Stimulated activated naive B cell treated with anti-CD40 and anti-IgM and Interleukin-4, amounts not matched to agents 10 μg/mL and 1 μg/mL and 100 μg/mL, for 72 hours (primary cell): ENCODE results near the gene ZCCHC2.
A peak's percentile ranks its signal among the peaks of the same experiment; 100 is the strongest.

Source experiments
- ATAC-seq, 2 donors: fragments of 150-1000 bp; cut with Tn5 transposase; replicated peaks; 2 replicates each; pipeline ENCODE4 v1.10.0; 2021; ENCODE audit warnings: moderate library complexity in 1 of 2
- DNase-seq: peaks from one replicate; pipeline ENCODE4 v3.0.0; 2021
- H3K27ac Mint-ChIP-seq: one replicate; pipeline ENCODE4 v1.8.0; 2022; ENCODE audit warnings: mild to moderate bottlenecking, mixed read lengths
- H3K27me3 Mint-ChIP-seq, 2 donors: one replicate each; pipeline ENCODE4 v1.8.0; 2022; ENCODE audit warnings: mixed read lengths in 2 of 2
- H3K36me3 Mint-ChIP-seq, 2 donors: one replicate each; pipeline ENCODE4 v1.8.0; 2022; ENCODE audit warnings: mixed read lengths in 2 of 2, mild to moderate bottlenecking in 1 of 2
- H3K4me1 Mint-ChIP-seq, 2 donors: one replicate each; pipeline ENCODE4 v1.8.0; 2022; ENCODE audit warnings: mixed read lengths in 2 of 2, mild to moderate bottlenecking in 1 of 2
- H3K4me3 Mint-ChIP-seq, 2 donors: one replicate each; pipeline ENCODE4 v1.8.0; 2022; ENCODE audit warnings: mild to moderate bottlenecking in 2 of 2, mixed read lengths in 2 of 2, moderate library complexity in 1 of 2
- H3K9me3 Mint-ChIP-seq, 2 donors: one replicate each; pipeline ENCODE4 v1.8.0; 2022; ENCODE audit warnings: mixed read lengths in 2 of 2, mild to moderate bottlenecking in 1 of 2

Gene ZCCHC2

DNA sequence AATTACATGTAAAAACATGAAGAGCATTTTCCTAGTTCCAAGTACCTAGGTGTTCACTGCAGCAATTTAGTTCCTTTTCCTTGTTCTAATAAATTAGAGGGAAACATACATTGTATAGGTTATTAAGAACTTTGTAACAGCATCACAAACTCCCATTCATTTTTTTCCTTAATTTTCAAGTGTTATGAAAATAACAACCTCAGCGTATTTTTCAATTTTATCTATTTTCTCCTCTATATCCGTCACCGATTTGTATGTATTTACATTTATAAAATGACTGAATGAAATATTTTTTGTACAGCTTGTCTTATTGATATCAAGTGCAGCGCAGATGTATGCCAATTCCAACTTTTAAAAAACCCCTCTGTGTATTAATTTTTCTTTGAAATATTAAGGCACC, 44.0 kb downstream of the ZCCHC2 start:
- Mint-ChIP-seq H3K36me3 (peaks cover 51 to 68% of the 10 kb centered on the region in 2 donors), H3K4me1 (no peaks in the 10 kb centered on the region), H3K4me3 (no peak overlapping the region), H3K27ac (no peak overlapping the region), H3K9me3 (no peaks in the 10 kb centered on the region), H3K27me3 (no peaks in the 10 kb centered on the region)
- ATAC-seq (no peak), DNase-seq (no peak)

DNA sequence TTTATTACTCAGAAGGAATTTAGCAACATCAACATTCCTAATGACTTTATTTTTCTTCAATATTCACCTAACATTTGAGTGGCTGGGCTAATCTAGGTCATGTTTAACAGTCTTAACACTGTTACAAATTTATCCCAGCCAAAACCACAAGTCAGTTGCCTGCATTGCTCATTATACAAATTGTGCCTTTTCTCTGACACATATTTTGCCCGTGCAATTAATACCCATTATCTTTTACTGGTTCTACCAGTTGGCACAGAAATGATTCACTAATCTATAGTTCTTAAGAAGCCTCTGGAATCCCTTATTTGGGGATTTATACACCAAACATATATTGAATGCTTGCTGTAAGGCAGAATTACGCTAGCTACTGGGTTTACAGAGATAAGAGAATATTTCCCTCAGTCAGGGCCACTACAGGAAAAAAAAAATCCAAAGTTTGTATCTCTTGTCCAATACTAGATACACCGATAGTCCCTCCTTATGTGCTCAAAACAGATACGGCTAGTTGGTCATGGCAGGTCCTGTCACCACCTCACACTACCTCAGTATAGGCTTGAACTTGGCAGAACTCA, 46.3 kb downstream of the ZCCHC2 start:
- Mint-ChIP-seq H3K4me1 (no peaks in the 10 kb centered on the region), H3K36me3 (peaks cover 50 to 69% of the 10 kb centered on the region in 2 donors)
- DNase-seq = no peak

DNA sequence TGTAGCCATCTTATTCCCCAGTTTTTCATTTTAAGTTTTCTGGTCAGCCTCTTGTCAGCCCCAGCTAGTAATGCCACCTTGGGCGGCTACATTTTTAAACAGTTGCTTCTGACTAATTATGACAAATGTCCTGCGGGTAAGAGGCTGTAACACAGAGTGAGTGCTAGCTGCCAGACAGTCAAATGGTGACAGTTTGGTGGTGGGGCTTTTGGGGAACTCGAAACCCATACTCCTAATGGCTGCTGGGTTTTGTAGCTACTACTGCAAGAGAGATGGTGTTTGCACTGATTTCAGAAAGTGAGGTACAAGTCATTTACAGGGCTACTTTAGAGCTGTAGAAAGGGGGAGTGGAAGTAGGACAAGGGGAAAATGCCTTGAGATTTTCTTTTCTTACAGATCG, 48.2 kb downstream of the ZCCHC2 start:
- Mint-ChIP-seq H3K27me3 (no peaks in the 10 kb centered on the region), H3K36me3 (peaks cover 61 to 79% of the 10 kb centered on the region in 2 donors), H3K4me1 (no peaks in the 10 kb centered on the region), H3K9me3 (no peaks in the 10 kb centered on the region), H3K4me3 (no peak overlapping the region), H3K27ac (no peak overlapping the region)
- no peak for ATAC-seq
- DNase-seq = no peak

More for the DNA sequence above, 46.3 kb downstream of the ZCCHC2 start:
- no peak for ATAC-seq
- Mint-ChIP-seq H3K27me3 (no peaks in the 10 kb centered on the region), H3K9me3 (no peaks in the 10 kb centered on the region), H3K27ac (no peak overlapping the region), H3K4me3 (no peak overlapping the region)

DNA sequence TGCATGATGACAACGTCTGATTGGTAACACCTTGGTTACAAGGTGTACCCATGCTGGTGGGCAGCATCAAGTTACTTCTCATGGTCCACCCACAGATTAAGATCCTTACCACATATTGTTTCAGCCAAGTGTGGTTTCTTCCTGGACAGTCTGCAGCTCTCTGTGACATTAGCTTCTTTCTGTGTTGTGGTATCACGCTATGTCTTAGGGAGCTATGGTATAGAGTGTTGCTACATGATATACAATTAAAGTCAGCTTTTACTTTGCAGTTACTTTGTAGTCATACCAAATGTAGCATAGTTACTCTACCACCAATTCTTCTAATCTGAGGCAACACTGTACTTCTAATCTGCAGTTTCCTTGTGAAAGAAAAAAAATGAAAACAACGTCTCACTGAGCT, 48.8 kb downstream of the ZCCHC2 start:
- DNase-seq = no peak
- Mint-ChIP-seq H3K36me3 (peaks cover 56 to 78% of the 10 kb centered on the region in 2 donors), H3K4me3 (no peak overlapping the region), H3K27me3 (no peaks in the 10 kb centered on the region), H3K9me3 (no peaks in the 10 kb centered on the region), H3K27ac (no peak overlapping the region), H3K4me1 (peaks cover under 1 to 2% of the 10 kb centered on the region in 2 donors)
- ATAC-seq = no peak

DNA sequence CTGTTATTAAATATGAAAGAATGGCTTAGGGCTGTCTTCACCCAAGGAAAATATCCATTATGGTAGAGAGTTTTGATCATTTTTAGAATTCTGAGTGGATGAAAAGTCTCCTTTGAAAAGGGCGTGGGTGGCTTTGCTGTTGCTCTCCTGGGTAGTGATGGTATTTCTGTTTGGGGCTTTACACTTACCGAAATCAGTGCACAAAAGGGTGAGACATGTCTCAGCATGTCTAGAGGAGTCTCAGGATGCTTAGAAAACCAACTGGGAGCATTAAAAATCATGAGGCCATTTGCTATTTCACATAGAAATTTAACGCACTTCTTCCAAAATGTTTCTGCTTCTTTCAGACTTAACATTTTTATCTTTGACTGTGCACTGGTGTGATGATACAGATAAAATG, 49.6 kb downstream of the ZCCHC2 start:
- Mint-ChIP-seq H3K27me3 (no peaks in the 10 kb centered on the region), H3K4me3 (no peak overlapping the region), H3K4me1 (peaks cover 7 to 10% of the 10 kb centered on the region in 2 donors), H3K27ac (no peak overlapping the region), H3K36me3 (peaks cover 57 to 83% of the 10 kb centered on the region in 2 donors), H3K9me3 (no peaks in the 10 kb centered on the region)
- ATAC-seq = no peak
- no peak for DNase-seq

DNA sequence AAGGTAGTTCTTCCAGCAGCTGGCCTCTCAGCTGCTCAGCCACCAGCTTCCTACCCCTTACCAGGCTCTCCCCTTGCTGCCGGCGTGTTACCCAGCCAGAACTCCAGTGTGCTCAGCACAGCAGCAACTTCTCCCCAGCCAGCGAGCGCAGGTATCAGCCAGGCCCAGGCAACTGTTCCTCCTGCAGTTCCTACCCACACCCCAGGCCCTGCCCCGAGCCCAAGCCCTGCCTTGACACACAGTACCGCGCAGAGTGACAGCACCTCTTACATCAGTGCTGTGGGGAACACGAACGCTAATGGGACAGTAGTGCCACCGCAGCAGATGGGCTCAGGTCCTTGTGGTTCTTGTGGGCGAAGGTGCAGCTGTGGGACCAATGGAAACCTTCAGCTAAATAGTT, 52.0 kb downstream of the ZCCHC2 start:
- Mint-ChIP-seq H3K27ac (peak overlapping the region; percentile 26), H3K9me3 (no peaks in the 10 kb centered on the region)

DNA sequence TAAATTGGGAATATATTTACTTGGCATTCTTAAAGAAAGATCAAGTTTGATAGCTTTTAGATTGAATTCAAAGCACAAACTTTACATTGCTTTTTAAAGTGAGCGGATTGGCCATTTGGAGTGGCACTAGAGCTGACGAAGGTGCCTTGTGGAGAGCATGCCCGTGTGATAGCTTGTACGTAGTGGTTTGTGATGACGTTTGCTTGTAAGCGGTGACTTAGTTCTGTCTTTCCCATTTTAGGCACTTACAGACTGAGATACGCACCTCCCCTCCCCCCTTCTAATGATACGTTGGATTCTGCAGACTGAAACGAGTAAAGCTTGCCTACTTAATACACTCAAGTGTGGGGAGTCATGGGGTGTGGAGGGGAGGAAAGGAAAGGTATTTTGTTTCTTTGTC, 53.4 kb downstream of the ZCCHC2 start:
- H3K9me3 Mint-ChIP-seq = no peaks in the 10 kb centered on the region
- no peak overlapping the region for H3K4me3 Mint-ChIP-seq
- H3K27ac Mint-ChIP-seq = no peak overlapping the region
- ATAC-seq (no peak), DNase-seq (no peak)
- no peaks in the 10 kb centered on the region for H3K27me3 Mint-ChIP-seq
- peaks cover 10 to 15% of the 10 kb centered on the region in 2 donors for H3K4me1 Mint-ChIP-seq
- H3K36me3 Mint-ChIP-seq = peaks cover 42 to 67% of the 10 kb centered on the region in 2 donors

More for the DNA sequence above, 52.0 kb downstream of the ZCCHC2 start:
- Mint-ChIP-seq H3K36me3 (peaks cover 51 to 77% of the 10 kb centered on the region in 2 donors), H3K27me3 (no peaks in the 10 kb centered on the region), H3K4me1 (peaks cover 10 to 15% of the 10 kb centered on the region in 2 donors), H3K4me3 (no peak overlapping the region)
- DNase-seq (no peak), ATAC-seq (no peak)

DNA sequence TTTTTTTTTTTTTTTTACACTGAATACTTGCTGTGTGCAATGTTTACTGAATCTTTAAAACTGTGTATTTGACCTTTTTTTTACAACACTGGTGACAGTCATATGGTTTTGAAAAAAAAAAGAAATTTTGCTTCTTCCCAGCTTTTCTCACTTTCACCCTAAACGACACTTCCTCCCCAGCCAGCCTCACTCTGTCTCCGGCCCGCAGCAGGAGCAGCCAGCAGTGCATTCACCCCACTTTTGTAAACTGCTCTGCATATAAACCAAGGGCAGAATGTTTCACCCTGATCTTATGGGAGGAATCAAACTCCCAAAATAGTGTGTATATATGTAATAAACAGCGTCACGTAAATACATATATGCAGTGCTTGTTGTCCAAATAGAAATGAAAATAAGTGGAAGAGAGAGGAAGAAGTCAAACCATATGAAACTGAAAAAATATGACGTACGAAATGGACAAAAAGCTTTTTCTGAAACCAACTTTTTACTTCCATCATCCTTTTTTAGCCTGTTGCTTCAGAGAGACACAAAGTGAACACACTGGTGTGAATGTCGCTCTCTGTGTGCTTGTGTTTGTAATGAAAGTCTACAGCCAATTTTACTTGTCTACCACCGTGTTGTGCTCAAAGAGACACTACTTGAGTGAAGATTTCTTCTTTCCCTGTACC, 54.2 kb downstream of the ZCCHC2 start:
- Mint-ChIP-seq H3K9me3 (no peaks in the 10 kb centered on the region), H3K27me3 (no peaks in the 10 kb centered on the region), H3K4me3 (no peak overlapping the region), H3K27ac (peak overlapping the region; percentile 51), H3K4me1 (peaks cover 10 to 15% of the 10 kb centered on the region in 2 donors), H3K36me3 (peaks cover 41 to 64% of the 10 kb centered on the region in 2 donors)
- DNase-seq (no peak), ATAC-seq (no peak)

DNA sequence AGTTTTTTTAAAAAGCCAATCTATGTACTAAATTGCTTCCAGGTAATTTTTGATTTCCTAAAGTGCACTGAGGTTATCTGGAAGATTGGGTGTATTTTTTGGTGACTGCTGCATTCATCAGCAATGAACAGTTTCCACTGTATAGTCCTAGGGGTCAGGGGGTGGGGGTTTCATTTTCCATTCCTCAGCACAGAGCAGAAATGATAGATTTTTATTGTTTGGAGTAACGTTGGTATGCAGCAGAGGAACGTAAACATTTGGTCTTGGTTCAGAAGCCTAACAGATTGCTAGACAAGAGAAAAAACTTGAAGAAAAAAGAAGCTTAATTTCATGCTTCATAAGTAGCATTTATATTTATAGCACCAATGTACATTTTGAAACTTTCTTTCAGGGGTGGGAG, 54.9 kb downstream of the ZCCHC2 start:
- H3K4me3 Mint-ChIP-seq = no peak overlapping the region
- H3K9me3 Mint-ChIP-seq = no peaks in the 10 kb centered on the region
- DNase-seq (no peak), ATAC-seq (no peak)
- no peaks in the 10 kb centered on the region for H3K27me3 Mint-ChIP-seq
- H3K36me3 Mint-ChIP-seq = peaks cover 42 to 60% of the 10 kb centered on the region in 2 donors
- no peak overlapping the region for H3K27ac Mint-ChIP-seq
- H3K4me1 Mint-ChIP-seq = peaks cover 10 to 17% of the 10 kb centered on the region in 2 donors

DNA sequence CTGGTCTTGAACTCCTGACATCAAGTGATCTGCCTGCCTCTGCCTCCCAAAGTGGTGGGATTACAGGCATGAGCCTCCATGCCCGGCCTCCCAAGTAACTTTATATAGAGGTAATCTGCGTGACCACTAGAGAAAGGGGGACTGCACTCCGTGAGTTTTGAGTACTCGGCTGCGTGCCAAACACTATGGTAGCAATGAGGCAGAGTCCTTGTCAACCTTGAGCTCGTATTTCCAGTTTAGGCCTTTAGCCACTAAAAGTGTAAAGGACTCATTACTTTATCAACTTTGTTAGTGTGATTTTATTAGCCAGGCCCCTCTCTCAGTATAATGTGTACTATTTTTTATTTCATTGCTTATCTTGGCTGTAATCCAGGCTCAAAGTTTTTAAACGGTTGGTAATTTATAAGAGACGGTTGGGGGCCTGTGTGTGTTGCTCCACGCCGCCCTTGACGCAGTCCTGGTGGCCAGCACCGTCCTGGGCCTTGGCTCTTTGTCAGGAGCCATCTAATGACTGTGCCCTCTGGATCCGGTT, 56.2 kb downstream of the ZCCHC2 start:
- no peak overlapping the region for H3K4me3 Mint-ChIP-seq
- H3K27me3 Mint-ChIP-seq = no peaks in the 10 kb centered on the region
- H3K36me3 Mint-ChIP-seq = peaks cover 33 to 55% of the 10 kb centered on the region in 2 donors
- H3K27ac Mint-ChIP-seq = no peak overlapping the region
- DNase-seq = no peak
- H3K4me1 Mint-ChIP-seq = peaks cover 15 to 30% of the 10 kb centered on the region in 2 donors
- ATAC-seq = no peak
- H3K9me3 Mint-ChIP-seq = no peaks in the 10 kb centered on the region

DNA sequence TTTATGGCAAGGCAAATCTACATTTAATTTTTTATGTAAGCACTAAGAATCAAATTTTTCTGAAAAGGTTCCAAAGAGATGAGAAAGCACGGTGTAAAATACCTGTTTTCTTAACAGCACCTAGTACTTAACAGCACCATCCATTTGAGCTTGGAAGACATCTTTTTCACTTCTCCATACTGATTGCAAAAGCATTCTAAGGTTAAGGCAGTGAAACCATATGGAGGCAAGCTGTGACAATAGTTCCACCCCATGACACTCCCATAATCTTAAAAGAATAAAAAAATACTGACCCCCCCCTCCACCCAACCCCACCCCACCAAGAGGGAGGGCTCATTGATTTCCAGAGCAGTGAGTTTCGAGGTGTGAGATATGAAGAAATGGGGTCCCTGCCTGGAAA, 60.6 kb downstream of the ZCCHC2 start:
- no peaks in the 10 kb centered on the region for H3K9me3 Mint-ChIP-seq
- H3K27me3 Mint-ChIP-seq = no peaks in the 10 kb centered on the region
- DNase-seq = no peak
- H3K27ac Mint-ChIP-seq = no peak overlapping the region
- no peak overlapping the region for H3K4me3 Mint-ChIP-seq
- peak in 1 of 2 donors; percentile 25 for ATAC-seq
- H3K36me3 Mint-ChIP-seq = peaks cover 30 to 36% of the 10 kb centered on the region in 2 donors
- peaks cover 25 to 46% of the 10 kb centered on the region in 2 donors for H3K4me1 Mint-ChIP-seq

DNA sequence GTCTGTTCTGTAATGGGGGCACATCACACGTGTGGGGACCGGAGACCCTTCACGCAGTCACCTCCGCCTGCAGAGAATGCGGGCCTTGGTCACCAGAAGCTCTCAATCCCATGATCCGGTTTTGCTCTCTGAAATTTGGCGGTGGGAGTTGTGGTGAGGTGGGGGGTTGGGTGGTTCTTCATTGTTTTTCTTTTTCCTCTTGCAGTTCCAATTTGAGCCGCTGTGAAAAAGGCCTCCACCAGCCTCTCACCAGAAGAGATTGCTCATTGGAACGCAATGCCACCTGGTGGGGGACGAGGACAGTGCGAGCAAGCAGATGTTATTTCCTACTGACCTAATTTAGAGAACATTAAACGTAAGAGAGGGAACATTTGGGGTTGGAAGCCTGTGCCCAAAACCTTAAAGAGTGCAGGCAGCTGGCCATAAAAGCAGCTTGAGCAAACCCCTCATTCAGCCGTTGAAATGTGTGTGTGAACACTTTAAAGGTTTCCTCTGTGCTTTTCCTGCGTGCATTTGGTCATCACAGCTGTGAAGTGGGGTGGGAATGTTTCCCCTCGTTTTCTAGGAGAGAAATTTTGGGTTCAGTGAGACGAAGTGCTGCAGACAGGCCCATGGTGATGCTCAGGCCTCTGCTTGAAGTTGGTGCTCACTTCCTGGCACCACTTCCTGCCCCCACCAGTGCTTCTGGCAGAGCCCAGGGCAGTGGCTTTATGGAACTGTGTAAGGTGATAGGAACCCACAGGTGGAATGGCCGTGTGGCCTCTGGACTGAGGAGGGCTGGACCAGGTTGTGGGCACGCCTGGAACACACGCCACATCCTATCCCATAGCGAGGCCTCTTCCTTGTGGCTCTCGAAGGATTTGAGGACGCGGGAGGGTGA, 61.7 kb downstream of the ZCCHC2 start:
- peak; percentile 75 for DNase-seq
- Mint-ChIP-seq H3K4me3 (peak overlapping the region; percentile 47 to 70), H3K27me3 (no peaks in the 10 kb centered on the region), H3K27ac (peak overlapping the region; percentile 14), H3K9me3 (no peaks in the 10 kb centered on the region), H3K4me1 (peaks cover 25 to 46% of the 10 kb centered on the region in 2 donors), H3K36me3 (peaks cover 30 to 32% of the 10 kb centered on the region in 2 donors)
- peak; percentile 91 to 92 for ATAC-seq

DNA sequence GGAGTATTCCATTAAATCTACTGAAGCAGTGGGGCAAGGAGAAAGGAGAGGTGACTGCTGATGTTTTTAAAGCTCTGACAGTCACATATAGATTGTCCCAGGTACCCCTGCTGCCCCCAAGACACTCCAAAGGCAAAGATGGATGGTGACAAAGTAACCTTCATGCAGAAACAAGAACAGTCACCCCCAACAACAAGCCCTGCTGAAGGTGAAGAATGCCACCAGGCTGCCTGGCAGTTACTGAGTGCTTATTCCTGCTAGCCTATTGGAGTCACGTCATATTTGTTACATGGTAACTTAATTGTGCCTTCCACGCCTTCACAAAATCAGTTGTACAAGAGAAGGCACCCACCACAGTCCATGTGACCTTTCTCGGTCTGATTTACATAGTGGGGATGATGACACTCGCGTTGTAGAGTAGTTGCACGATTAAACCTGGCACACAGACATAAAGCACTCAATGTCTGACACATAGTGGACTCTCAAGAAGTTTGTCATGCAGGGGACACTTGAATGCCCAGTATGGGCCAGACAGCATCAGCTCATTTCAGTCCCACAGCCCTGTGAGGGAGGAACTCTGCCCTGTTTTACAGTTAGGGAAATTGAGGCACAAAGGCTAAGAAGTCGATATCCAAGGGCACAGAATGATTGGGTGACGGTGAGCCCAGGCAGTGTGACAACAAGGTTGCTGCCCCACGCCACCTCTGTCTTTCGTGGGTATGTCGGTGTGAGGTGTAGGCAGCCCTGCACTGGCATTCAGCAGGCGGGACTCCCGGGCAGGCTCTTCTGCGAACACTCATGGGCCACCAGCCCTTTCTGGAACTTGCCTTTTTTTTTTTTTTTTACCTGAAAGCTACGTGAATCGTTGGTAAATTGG, 62.7 kb downstream of the ZCCHC2 start:
- DNase-seq = no peak
- H3K36me3 Mint-ChIP-seq = peaks cover 24 to 25% of the 10 kb centered on the region in 2 donors
- peaks cover 25 to 46% of the 10 kb centered on the region in 2 donors for H3K4me1 Mint-ChIP-seq
- peak overlapping the region in 1 of 2 donors; percentile 66 for H3K4me3 Mint-ChIP-seq
- no peaks in the 10 kb centered on the region for H3K27me3 Mint-ChIP-seq
- peak overlapping the region; percentile 73 for H3K27ac Mint-ChIP-seq
- ATAC-seq = peak; percentile 10 to 24
- no peaks in the 10 kb centered on the region for H3K9me3 Mint-ChIP-seq
